Activated T-cell treated with anti-CD3 and anti-CD28 coated beads for 1 hour (primary cell): Measurements from ENCODE around the gene ELMO2.

Source experiments
- DNase-seq: peaks from one replicate; pipeline ENCODE4 v3.0.0-alpha.2; 2020; ENCODE audit warnings: low read depth

ELMO2 gene, protein sequence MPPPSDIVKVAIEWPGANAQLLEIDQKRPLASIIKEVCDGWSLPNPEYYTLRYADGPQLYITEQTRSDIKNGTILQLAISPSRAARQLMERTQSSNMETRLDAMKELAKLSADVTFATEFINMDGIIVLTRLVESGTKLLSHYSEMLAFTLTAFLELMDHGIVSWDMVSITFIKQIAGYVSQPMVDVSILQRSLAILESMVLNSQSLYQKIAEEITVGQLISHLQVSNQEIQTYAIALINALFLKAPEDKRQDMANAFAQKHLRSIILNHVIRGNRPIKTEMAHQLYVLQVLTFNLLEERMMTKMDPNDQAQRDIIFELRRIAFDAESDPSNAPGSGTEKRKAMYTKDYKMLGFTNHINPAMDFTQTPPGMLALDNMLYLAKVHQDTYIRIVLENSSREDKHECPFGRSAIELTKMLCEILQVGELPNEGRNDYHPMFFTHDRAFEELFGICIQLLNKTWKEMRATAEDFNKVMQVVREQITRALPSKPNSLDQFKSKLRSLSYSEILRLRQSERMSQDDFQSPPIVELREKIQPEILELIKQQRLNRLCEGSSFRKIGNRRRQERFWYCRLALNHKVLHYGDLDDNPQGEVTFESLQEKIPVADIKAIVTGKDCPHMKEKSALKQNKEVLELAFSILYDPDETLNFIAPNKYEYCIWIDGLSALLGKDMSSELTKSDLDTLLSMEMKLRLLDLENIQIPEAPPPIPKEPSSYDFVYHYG

DNA sequence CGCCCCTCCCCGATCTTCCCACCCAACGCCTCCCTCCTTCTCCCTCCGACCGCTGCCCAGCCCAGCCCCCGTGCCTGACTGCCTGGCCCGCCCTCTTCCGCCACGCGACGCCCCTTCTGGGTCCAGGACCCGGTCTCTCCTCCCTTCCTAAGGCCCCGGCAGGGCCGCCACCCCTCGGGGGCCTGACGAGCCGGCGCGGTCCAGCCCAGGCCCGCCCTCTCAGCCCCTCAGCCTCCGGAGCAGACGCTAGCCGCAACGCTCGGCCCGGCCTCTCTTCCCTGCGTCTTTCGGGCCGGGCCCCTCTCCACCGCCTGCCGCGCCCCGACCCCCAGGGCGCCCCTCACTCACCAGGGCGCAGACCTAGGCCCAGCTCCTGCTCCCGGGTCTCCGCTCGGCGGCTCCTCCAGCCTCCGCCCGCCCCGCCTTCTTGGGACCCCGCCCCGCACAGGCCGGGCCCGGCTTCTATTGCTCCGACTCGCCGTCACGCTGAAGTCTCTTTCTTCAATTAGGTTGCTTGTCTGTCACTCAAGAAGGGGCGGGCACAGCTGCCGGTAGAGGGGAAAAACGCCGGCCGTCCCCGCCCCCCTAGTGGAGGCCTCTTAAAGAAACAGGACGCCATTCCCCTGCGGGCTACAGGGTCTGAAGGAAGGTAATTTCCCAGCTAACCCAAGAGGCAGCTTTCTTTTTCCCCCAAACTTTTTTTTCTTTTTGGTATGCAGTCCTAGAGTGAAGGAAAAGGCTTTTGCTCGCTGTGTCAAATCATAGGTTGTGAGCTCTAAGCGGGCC, at the start of gene ELMO2:
TSS of gene ELMO2 (minus strand) at position 416 of the 786 bp plus-strand sequence. CDS start 12,133 bp downstream, outside the sequence.
- peak; percentile 95 for DNase-seq

DNA sequence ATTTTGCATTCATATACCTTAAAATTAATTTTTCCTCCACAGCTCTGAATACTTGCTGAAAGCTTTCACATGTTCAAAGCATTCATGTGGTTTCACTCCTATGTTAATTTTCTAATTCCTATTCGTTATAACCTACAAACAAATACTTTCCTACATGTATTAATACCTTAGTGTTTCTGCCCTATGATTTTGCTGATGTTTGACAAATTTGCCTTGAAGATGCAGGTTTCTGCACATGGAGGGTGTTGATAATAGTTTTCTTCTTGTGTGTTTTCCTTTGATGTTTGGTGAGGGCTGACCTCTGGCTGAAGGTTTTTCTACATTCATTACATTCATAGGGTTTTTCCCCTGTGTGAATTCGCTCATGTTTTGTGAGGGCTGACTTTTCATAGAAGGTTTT, 49.3 kb upstream of the ELMO2 start:
- no peak for DNase-seq

DNA sequence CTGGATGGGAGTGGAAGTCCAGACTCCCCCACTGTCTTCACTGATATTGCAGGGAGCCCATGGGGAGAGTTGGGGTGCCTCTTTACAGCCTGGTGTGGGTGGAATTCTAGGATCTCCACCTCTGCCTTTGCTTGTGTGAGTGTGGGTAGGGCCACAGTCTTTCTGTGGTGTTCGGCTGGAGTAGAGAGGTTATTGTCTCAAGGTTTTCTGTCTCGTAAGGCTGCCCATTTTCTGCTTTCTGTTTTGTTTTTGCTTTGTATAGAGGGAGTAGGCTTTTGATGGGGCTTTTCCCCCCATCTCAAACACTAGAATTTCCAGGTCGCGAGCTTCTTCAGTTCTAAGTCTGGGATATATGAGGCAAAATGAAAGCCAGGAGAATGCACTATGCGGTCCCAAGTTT, 40.4 kb upstream of the ELMO2 start:
- DNase-seq, result no peak

DNA sequence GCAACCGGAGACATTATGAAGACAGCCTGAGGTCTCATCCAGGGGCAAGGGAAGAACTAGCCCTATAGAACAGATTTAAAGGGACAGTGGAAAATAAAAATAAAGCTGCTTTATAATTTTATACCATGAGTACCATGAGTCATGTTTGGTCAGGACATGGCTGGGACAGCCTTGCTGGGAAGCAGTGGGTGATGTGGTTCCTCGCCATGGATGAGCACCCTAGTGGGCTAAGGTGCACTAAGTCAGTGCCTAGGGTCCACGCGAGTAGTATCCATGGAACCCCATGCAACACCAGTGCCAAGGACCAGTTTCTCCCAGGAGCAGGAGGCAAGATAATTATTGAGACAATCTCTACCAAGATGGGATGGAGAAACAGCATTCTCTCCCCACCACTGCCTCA, 33.4 kb upstream of the ELMO2 start:
- DNase-seq, result no peak

DNA sequence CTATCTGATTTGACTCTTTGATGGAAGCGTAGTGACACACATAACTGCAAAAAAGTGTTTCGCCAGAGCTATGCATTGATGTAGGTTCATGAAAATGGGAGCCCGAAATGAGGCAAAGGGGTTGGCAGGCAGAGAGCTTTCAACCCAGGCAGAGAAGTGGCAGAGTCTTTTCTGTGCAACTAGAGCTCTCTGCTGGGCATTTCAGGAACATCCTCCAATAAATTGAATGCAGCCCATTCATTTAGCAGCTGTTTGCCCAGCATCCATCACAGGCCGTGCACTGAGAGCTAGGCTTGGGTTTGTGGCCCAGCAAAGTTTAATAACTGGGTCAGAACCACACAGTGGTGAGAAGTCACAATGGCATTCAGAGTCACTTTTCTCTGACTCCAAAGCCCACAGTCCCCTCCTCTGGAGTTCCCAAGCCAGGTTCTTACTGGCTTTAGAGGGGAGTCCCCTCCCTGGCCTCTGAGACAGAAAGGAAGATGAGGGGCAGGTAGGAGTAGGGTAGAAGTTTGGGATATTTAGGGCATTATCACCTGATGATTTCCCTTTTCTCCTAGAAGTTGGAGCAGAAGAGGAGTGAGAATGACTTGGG, 31.8 kb upstream of the ELMO2 start:
- no peak for DNase-seq

DNA sequence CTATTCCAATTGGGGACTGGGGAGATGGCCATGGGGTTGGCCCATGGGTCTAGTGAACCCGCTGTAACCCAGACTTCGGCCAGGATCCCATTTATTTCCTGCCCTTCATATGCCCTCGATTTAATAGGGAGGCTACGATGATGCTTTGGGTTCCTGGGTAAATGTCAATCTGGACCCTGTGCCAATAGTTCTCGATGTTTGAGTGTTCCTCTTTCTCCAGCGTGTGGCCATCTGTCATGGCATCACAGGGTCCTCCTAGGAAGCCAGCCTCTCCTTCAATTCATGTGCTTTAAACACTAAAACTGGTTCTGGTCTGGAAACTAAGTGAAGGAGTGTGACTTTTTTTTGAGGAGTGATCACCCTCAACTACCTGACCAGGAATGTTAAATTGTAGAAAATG, 28.7 kb upstream of the ELMO2 start:
- no peak for DNase-seq

DNA sequence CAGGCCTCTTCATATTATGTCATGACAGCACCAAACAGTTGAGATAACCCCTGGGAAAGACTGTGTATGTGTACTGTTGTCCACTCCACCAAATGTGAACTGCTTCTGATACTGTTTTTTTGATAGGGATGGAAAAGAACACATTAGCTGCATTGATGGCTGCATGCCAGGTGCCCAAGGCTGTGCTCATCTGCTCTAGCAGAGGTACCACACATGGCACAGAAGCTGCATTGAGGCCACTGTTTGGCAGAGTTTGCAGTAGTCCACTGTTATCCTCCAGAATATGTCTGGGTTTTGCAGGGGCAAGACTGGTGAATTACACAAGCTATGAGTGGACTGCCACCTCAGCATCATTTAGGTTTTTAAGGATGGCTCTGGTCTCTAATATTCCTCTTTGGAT, 28.2 kb upstream of the ELMO2 start:
- no peak for DNase-seq

DNA sequence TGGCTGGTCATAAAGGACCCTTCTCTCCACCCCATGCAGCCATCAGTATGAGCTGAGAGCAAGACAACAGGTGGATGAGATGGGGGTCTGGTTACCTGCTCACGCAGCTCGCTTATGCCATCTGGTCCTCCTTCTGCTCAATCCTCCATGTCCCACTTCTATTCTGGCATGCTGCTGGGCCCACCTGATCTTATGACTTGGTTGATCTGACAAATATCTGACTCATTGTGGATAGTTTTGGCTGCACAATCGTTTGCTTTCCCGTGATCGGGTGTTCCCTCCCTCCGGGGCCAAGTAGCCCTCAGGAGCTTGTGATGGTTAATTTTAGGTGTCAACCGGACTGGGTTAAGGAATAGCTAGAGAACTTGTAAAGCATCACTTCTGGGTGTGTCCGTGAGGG, 26.6 kb upstream of the ELMO2 start:
- DNase-seq, result no peak

DNA sequence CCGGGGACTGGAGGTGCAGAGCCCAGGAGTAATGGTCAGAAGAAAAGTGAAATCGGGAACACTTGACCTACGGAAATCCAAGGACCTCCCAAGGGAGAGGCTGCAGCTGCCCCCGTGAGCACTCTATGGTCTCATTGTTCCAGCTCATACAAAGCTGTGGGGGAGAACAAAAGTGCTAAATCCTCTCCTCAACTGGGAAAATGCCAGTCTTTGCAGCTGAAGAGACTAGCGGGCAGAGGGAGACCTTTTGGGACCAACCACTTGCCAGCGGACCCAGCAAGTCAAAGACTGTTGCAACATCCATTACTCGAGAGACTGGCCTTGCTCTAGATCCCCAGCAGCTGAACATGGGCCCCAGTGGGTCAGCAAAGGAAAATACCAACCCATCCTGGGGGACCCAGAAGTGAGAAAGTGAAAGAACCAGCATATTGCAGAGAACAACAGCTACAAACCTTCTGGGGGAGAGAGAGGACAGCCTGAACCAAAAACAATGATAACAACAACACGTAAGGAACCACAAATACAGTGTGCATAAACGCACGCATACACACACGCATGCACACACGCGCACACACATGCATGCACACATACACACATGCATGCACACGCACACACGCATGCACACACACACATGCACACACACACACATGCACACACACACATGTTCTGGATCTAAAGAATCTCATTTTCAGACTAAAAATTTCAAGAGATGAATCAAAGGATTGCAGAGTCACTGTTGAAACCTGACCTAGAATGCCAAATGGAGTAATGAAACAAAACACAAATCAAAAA, 24.7 kb upstream of the ELMO2 start:
- DNase-seq, result no peak

DNA sequence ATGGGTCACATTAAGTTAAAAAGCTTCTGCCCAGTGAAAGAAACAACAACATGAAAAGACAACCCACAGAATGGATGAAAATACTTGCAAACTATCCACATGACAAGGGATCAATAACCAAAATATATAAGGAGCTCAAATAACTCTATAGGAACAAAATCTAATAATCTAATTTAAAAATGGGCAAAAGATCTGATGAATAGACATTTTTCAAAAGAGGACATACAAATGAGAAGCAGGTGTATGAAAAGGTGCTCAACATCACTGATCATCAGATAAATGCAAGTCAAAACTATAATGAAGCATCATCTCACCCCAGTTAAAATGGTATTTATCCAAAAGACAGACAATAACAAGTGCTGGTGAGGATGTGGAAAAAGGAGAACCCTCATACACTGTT, 21.0 kb upstream of the ELMO2 start:
- no peak for DNase-seq

DNA sequence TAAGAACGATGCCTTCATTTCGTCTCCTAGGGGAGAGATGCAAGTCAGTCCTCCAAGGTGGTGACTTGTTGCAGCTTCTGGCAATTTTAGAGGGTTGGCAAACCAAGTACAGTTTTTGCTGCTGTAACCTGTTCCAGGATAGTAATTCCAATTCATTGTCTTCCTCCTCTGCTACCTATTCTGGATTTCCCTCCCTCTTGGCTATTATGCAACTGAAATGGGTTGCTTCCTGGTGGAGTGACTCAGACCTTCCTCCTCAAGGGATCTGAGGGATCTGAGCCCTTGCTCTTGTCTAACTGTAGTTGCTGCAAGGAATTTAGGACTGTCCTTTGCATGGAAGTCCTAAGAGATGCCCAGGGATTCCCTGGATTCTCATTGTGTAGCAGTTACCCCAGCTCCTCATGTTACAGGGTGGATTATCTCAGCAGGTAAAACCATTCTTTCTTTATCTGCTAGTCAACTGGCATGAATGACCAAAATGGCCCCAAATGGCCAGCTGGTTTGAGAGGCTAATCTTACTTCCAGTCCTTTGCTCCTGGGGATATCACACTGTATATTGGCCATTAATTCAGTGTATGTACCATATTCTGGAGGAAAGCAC, 17.6 kb upstream of the ELMO2 start:
- DNase-seq, result no peak

DNA sequence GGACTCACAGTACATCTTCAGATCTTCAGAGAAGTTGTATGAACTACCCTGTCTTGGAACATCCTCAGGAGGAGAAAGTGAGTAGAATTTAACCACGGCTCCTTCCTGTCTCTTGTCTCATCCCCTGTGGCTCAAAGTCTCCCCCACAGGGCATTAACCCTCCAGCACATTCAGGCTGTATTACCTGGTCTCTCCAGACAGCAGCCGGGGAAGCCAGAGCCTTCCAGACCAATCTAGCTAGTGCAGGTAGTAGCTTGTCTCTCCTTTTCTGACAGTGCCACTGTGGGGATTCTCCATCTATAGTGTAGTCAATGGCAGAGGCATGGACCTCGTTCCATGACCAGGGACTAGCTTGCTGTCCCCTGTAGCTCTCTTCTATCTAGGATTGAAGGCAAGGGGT, 16.9 kb upstream of the ELMO2 start:
- DNase-seq, result no peak

DNA sequence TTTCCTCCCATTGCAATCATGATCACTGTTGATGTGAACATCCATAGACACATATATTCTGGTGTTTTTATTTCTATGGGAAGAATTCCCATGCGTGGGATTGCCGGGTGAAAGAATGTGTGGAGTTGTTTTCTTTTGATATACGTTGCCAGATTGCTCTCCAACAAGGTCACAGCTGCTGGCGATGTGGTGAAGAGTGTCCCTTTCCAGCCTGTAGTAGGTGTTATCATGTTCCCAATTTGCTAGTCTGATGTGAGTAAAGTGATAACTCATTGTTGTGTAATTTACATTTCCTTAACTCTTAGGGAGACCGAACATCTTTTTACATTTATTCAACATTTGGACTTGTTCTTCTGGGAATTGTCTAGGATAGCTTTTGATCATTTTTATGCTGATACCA, 14.5 kb upstream of the ELMO2 start:
- no peak for DNase-seq

DNA sequence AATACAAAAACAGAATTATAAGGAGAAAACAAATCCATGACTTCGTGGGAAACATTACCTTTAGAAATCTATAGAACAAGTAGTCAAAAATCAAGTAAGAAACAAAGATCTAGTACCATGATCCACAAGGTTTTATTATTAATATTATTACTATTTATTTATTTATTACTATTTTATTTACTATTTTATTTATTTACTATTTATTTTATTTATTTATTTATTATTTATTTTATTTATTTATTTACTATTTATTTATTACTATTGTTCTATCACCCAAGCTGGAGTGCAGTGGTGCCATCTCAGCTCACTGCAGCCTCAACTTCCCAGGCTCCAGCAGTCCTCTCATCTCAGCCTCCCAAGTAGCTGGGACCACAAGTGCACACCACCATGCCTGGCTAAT, 13.5 kb upstream of the ELMO2 start:
- DNase-seq, result no peak

DNA sequence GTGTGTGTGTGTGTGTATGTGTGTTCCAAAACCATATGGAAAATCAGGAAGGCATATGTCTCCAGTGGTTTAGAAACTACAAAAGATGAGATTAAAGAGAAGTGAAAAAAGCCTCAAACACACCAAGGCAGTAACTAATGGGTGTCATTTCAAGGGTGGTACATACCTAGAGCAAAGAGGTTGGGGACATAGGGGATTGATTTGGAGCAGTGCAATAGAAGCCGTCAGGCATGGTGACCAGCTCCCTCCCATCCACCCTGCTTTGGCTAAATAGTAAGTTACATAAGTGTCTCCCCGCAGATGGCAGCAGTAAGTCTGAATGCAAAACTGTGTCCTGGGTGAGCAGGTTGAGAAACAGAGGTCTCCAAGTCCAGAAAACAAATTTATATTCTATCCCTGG, 10.4 kb upstream of the ELMO2 start:
- DNase-seq, result no peak

DNA sequence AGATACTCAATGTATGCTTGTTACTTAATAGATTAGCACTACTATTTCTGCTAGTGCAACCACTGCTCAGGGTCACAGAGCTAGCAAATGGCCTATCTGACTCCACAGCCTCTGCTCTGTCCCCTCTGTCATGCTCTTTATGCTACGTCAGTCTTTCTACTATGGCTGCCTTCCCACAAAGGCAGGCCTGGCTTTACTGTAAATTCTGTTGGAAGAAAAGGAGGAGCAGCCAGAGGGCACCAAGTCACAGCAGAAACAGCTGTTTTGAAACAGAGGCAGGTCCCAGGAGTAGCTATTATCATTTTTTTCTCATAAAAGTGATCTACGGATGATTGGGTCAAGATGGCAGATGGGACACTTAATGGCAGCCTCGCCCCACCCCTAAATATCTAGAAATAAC, 10.0 kb upstream of the ELMO2 start:
- no peak for DNase-seq

DNA sequence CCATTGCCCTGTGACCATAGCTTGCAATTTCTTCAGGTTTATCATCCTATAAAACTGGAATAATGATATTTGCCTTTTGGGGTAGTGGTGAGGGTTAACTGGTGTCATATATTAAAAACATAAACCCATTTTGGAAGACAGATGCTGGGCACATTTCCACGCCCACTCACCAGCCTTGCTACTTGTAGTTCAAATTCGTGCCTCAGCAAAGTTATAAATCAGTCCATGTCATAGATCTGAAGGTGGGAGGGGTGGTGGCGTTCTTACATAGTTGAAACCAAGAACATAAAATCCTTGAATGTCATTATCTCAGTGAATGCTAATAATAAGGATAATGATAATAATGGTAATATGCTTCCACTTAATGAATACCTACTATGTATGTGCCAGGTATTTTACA, 9.4 kb upstream of the ELMO2 start:
- DNase-seq, result no peak

DNA sequence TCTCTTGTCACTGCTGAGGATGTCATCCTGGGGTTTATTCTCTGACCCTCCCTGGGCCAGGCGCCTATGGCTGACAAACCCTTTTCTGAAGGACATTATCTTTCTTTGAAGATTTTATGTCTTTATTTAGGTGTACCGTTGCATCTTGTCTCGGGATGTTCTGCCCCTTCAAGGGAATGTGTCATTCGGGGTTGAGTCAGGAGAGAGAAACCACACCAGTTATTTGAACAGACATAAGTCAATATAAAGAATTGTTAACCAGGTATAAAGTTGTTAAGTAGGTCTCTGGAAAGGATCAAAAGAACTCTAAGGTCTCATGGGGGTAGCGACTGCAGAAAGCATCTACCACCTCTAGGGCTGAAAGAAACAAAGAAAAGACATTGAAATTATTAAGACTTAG, 8.2 kb upstream of the ELMO2 start:
- no peak for DNase-seq

DNA sequence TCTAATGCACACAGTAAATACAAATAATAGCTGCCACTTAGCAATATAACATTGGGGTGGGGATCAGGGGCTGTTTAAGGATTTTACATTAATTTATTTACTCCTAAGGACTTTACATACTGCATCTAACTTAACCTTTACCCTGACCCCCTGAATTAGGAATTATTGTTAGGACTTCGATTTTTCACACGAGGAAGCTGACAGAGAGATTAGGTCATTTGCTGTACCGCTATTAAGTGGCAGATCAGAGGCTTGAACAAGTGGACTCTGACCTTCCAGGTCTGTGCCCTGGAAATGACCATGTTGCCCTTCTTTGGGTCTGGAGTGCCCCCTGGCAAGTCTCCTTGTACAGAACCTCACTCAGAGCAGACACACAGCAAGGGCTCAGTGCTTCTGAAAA, 5.2 kb upstream of the ELMO2 start:
- DNase-seq, result no peak

DNA sequence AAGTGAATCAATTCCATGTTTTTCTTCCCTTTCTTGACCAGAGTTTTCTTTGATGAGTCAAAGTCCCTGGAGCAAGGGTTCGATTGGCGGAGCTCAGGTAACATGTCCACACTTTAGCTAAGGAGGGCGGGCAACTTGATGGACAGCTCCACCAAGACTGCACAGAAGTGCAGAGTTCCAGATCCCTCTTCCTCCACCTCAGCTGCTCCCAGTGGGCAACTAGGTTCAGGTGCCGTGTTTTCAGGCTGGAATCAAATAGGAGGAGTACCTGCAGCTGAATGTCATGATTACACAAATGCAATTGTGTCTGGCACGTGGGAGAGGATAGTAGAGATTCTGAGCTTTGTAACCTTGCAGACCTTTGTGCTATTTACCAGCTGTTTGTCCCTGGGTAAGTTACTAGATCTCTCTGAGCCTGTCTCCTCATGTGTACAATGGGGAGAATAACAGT, 1.9 kb upstream of the ELMO2 start:
- DNase-seq, result no peak

DNA sequence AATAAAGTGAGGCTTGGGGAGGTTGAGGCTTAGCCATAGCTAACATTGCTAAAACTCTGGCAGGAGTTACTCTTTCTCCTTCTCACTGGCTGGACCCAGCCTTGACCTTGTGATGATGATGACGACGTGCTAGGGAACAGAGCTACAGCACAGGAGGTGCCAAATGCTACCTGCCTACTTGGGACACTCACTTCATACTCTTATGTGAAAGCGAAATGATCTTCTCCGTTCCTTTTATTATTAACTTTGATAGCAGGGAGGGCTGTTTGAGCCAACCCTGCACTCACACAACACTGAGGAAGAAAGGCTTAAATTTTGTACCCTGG, 1.2 kb upstream of the ELMO2 start:
- DNase-seq, result no peak
